Karpas-422 (cell line): ENCODE results near the gene PAGR1. TPM values are rescaled to one million over a fixed set of nuclear protein-coding genes. Genes with fewer than 3 reads are reported as not detected.
"Not testable (repeated sequence)": the region's sequence is repeated elsewhere in the genome, so short reads cannot be mapped to it uniquely, and the experiment has no call there.

Experiments used
- DNase-seq: peaks from one replicate; pipeline ENCODE4 v3.0.0-alpha.2; 2015
- H2AFZ ChIP-seq: fragments of 200-600 bp; sonication (generic); 2 replicates; pipeline ENCODE4 v1.6.1; 2014; ENCODE audit warnings: antibody characterized with exemption, low read length, mixed read lengths
- H3K27ac ChIP-seq: fragments of 200-600 bp; sonication (generic); 2 replicates; pipeline ENCODE4 v1.5.1; 2014; ENCODE audit warnings: mild to moderate bottlenecking, low read length, moderate library complexity
- H3K27me3 ChIP-seq: fragments of 200-600 bp; sonication (generic); 2 replicates; pipeline ENCODE4 v1.6.1; 2014; ENCODE audit warnings: low read length, mixed read lengths
- H3K36me3 ChIP-seq: fragments of 200-600 bp; sonication (generic); 2 replicates; pipeline ENCODE4 v1.6.1; 2014; ENCODE audit warnings: low read length, mixed read lengths; ENCODE audit not compliant: insufficient read depth
- H3K4me1 ChIP-seq: fragments of 200-600 bp; sonication (generic); 2 replicates; pipeline ENCODE4 v1.6.1; 2014; ENCODE audit warnings: mild to moderate bottlenecking, low read length, mixed read lengths
- H3K4me2 ChIP-seq: fragments of 200-600 bp; sonication (generic); 2 replicates; pipeline ENCODE4 v1.6.1; 2014; ENCODE audit warnings: low read length, low read depth, mild to moderate bottlenecking; ENCODE audit not compliant: poor library complexity, severe bottlenecking
- H3K4me3 ChIP-seq: fragments of 200-600 bp; sonication (generic); 2 replicates; pipeline ENCODE4 v1.5.1; 2014; ENCODE audit warnings: mild to moderate bottlenecking, antibody characterized with exemption, low read length, mixed read lengths
- H3K79me2 ChIP-seq: fragments of 200-600 bp; sonication (generic); 2 replicates; pipeline ENCODE4 v1.6.1; 2014; ENCODE audit warnings: mild to moderate bottlenecking, low read length, mixed read lengths
- H3K9ac ChIP-seq: fragments of 200-600 bp; sonication (generic); 2 replicates; pipeline ENCODE4 v1.6.0; 2014; ENCODE audit warnings: low read length
- H3K9me2 ChIP-seq: fragments of 200-600 bp; sonication (generic), shearing (Covaris generic); replicated peaks from 2 replicates; pipeline ENCODE4 v1.6.0; 2014; ENCODE audit warnings: mild to moderate bottlenecking, low read length, moderate library complexity; ENCODE audit not compliant: insufficient read depth
- H3K9me3 ChIP-seq: fragments of 300-700, 200-600 bp; sonication (generic); 2 replicates; pipeline ENCODE4 v1.6.1; 2014; ENCODE audit warnings: low read length, mixed read lengths
- H4K20me1 ChIP-seq: fragments of 200-600 bp; sonication (generic); 2 replicates; pipeline ENCODE4 v1.6.1; 2014; ENCODE audit warnings: mild to moderate bottlenecking, antibody characterized with exemption, low read length, low read depth; ENCODE audit not compliant: insufficient read depth
- small RNA-seq: library from RNA; depleted of rRNA; stranded (forward); fragments of <200 nt; gene quantifications from one replicate; pipeline ENCODE3, GENCODE V24; 2014
- total RNA-seq: library from RNA; depleted of rRNA; stranded (reverse); fragments of >200 nt; shearing (Covaris generic); gene quantifications from 2 replicates; pipeline ENCODE4 v1.2.3, GENCODE V29; 2014; ENCODE audit warnings: low replicate concordance; rRNA removed

The PAGR1 gene
- total RNA-seq, 1 experiment from 2014 or later = 25.4 TPM

DNA sequence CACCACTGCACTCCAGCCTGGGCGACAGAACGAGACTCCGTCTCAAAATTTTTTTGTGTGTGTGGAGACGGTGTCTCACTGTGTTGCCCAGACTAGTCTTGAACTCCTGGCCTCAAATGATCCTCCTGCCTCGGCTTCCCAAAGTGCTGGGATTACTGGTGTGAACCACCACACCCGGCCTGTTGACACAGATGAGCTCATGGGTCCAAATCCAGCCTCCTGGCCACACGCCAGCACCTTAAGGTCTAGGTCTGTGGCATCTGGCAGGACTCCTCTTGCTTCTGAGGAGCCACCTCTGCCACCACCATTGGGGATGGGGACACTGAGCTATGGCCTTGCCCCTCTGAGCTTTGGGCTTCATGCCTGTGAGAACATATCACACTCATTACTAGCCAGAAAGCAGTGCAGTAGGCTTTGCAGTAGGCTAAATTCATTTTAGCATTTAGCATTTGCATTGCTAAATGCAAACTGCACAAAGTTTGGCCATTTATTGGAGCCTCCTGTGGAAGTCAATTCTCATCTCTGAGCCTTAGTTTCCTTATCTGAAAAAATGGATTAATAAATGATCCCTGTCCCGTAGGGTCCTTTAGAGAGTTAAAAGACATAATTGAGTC, 52.6 kb downstream of the PAGR1 start:
- Histone ChIP-seq H3K27ac (no peak overlapping the region), H3K27me3 (no peaks in the 10 kb centered on the region), H3K4me2 (no peak overlapping the region), H3K9me2 (no peaks in the 10 kb centered on the region), H3K79me2 (no peaks in the 10 kb centered on the region), H3K9me3 (no peaks in the 10 kb centered on the region), H3K4me3 (no peak overlapping the region), H2AFZ (no peak overlapping the region), H4K20me1 (no peaks in the 10 kb centered on the region), H3K9ac (no peak overlapping the region), H3K4me1 (peaks cover 4% of the 10 kb centered on the region), H3K36me3 (no peaks in the 10 kb centered on the region)
- DNase-seq = peak; percentile 34

DNA sequence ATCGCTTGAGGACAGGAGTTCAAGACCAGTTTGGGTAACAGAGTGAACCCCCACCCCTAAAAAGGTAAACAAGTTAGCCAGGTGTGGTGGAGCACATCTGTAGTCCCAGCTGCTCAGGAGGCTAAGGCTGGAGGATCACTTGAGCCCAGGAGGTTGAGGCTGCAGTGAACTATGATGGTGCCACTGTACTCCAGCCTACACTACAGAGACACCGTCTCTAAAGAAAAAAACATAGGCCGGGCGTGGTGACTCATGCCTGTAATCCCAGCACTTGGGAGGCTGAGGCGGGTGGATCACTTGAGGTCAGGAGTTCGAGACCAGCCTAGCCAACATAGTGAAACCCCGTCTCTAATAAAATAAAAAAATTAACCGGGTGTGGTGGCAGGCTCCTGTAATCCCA, 53.1 kb downstream of the PAGR1 start:
- H3K4me2 ChIP-seq = not testable (repeated sequence)

More for the DNA sequence above, 53.1 kb downstream of the PAGR1 start:
- not testable (repeated sequence) for H3K4me1 ChIP-seq, H4K20me1 ChIP-seq, H3K36me3 ChIP-seq, H2AFZ ChIP-seq, H3K27ac ChIP-seq, H3K4me3 ChIP-seq, H3K79me2 ChIP-seq, DNase-seq, H3K9me2 ChIP-seq, H3K27me3 ChIP-seq, H3K9me3 ChIP-seq, H3K9ac ChIP-seq

Small RNA genes within 50 kb of the gene (small RNA-seq; reads per million reads assigned to genes)
- gene AC009133.6 (not detected), gene AC120114.4 (not detected)

Other genes starting within 250 kb of the PAGR1 start
- 0.63 and 1.0 TPM in 2 replicates for gene SPN, start 152.9 kb upstream of the PAGR1 start, total RNA-seq
- 39.6 and 45.8 TPM in 2 replicates for gene QPRT, start 137.0 kb upstream of the PAGR1 start, total RNA-seq
- gene C16orf54, start 70.2 kb upstream of the PAGR1 start, total RNA-seq = 0.86 and 2.5 TPM in 2 replicates
- not detected in 2 replicates for gene ZG16, start 37.9 kb upstream of the PAGR1 start, total RNA-seq
- 75.4 and 105 TPM in 2 replicates for gene KIF22, start 25.4 kb upstream of the PAGR1 start, total RNA-seq
- gene MAZ, start 9.6 kb upstream of the PAGR1 start, total RNA-seq = 118 and 320 TPM in 2 replicates
- 0.87 and 3.5 TPM in 2 replicates for gene PRRT2, start 4.0 kb upstream of the PAGR1 start, total RNA-seq
- 7.8 and 25.7 TPM in 2 replicates for gene MVP, start 4.3 kb downstream of the PAGR1 start, total RNA-seq
- 48.1 and 57.4 TPM in 2 replicates for gene CDIPT, start 47.1 kb downstream of the PAGR1 start, total RNA-seq
- 0.04 TPM in 1 of 2 replicates, not detected in the other for gene SEZ6L2, start 83.4 kb downstream of the PAGR1 start, total RNA-seq
- gene ASPHD1, start 84.3 kb downstream of the PAGR1 start, total RNA-seq = 0.19 and 2.2 TPM in 2 replicates
- gene KCTD13, start 110.1 kb downstream of the PAGR1 start, total RNA-seq = 14.2 and 52.9 TPM in 2 replicates
- 120 and 128 TPM in 2 replicates for gene TMEM219, start 145.9 kb downstream of the PAGR1 start, total RNA-seq
- 21.5 and 30.7 TPM in 2 replicates for gene TAOK2, start 157.7 kb downstream of the PAGR1 start, total RNA-seq
- gene HIRIP3, start 179.5 kb downstream of the PAGR1 start, total RNA-seq = 9.6 and 22.1 TPM in 2 replicates
- 67.7 and 94.0 TPM in 2 replicates for gene INO80E, start 180.1 kb downstream of the PAGR1 start, total RNA-seq
- not detected in 2 replicates for gene DOC2A, start 194.9 kb downstream of the PAGR1 start, total RNA-seq
- not detected in 2 replicates for gene C16orf92, start 207.0 kb downstream of the PAGR1 start, total RNA-seq
- gene TLCD3B, start 215.1 kb downstream of the PAGR1 start, total RNA-seq = 1.0 TPM in 1 of 2 replicates, not detected in the other
- gene ALDOA, start 249.6 kb downstream of the PAGR1 start, total RNA-seq = 1,486 and 1,797 TPM in 2 replicates